ENCODE data around the gene PTPN14.

The PTPN14 gene

DNA sequence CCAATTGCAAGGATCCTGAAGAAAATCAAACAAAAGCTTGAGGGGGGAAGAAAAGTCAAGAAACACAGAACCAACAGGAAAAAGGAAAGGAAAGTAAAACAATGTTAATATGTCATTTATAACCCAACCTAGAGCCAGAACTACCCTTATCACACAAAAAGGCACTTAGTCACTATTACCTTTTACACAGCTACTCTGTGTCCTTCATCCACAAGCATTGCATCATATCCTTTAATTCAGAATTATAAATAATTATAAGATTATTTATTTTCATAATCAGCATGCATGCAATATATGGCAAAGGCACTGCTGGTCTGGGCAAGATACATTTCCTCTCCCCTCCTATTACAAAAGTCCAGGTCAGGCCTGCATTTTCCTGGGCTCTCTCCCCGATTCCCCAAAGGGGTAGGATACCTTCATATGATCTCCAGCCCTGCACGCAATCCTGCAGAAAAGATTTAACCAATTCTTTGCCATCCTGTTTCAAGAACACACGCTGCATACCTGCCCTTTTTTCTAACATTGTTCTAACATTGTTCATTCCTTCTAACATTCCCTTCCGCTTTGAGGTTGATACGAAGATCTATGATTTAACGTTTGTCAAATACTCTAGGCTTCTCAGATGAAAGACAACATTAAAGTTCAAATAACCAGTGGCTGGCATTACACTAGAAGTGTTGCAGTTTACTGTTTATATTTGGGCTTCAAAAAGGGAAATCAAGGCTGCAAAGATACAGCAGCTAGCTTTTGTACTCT lies 4.3 kb downstream of the PTPN14 start:
- DNase-seq (ENCODE audit: low read depth) = no peak
- H3K4me3 ChIP-seq (ENCODE audit: low read length) = no peak overlapping the region
- TF ChIP-seq, protein P1, sequence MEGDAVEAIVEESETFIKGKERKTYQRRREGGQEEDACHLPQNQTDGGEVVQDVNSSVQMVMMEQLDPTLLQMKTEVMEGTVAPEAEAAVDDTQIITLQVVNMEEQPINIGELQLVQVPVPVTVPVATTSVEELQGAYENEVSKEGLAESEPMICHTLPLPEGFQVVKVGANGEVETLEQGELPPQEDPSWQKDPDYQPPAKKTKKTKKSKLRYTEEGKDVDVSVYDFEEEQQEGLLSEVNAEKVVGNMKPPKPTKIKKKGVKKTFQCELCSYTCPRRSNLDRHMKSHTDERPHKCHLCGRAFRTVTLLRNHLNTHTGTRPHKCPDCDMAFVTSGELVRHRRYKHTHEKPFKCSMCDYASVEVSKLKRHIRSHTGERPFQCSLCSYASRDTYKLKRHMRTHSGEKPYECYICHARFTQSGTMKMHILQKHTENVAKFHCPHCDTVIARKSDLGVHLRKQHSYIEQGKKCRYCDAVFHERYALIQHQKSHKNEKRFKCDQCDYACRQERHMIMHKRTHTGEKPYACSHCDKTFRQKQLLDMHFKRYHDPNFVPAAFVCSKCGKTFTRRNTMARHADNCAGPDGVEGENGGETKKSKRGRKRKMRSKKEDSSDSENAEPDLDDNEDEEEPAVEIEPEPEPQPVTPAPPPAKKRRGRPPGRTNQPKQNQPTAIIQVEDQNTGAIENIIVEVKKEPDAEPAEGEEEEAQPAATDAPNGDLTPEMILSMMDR (conservative IDR thresholded peaks at IDR 0.05; ENCODE audit: low read length) = no peak

DNA sequence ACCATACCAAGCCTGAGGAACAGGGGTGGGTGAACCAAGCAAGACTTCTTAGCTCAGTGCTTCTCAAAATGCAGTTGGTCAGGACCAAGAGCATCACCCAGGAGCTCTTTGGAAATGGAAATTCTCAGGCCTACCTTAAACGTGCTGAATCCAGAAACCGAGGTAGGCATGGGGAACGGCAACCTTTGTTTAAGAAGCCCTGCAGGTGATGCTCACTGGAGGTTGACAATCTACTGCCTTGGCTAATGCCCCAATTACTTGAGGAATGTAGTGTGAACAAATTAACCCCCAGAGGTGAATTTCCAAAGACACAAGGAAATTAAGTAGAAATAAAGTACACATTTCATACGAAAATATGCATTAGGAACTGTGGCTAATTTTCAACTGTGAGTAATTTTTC lies 5.3 kb downstream of the PTPN14 start:
- TF ChIP-seq, protein P1 (conservative IDR thresholded peaks at IDR 0.05; ENCODE audit: low read length) = no peak
- H3K4me3 ChIP-seq (ENCODE audit: low read length) = no peak overlapping the region

DNA sequence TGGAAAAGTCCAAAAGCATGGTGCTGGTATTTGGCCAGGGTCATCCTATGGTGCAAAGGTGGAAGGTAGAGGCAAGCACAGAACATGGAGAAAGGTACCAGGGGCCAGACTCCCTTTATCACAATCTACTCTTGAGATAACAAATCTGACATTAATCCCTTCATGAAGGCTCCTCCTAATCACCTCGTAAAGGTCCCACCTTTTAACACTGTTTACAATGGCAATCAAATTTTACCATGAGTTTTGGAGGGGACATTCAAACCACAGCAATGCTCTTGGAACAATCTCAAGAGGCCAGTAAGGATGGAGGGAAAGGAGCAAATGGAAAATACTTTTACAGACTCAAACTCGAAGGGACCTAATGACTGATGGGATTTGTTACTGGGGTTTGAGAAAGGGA lies 6.1 kb downstream of the PTPN14 start:
- TF ChIP-seq, protein P1 (conservative IDR thresholded peaks at IDR 0.05; ENCODE audit: low read length) = no peak
- DNase-seq (ENCODE audit: low read depth) = no peak
- H3K4me3 ChIP-seq (ENCODE audit: low read length) = no peak overlapping the region

More for the DNA sequence above, 5.3 kb downstream of the PTPN14 start:
- no peak for DNase-seq (ENCODE audit: low read depth)

DNA sequence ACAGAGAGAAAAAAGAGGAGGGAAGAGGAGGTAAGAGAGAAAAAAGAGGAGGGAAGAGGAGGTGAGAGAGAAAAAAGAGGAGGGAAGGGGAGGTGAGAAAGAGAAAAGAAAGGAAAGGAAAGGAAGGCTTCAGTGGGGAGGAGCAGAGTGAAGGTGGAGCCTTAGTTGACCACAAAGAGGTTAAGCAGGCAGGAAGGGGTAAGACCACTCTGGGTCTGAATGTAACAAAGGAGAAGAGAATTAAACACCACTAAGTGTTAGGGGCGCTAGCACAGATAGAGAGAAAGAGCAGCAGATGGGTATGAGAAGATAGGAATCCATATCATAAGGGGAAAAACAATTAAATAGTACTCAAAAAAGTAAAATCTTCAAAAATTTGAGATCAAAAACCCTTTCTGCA lies 6.6 kb downstream of the PTPN14 start:
- H3K4me3 ChIP-seq (ENCODE audit: low read length) = no peak overlapping the region
- TF ChIP-seq, protein P1 (conservative IDR thresholded peaks at IDR 0.05; ENCODE audit: low read length) = no peak
- no peak for DNase-seq (ENCODE audit: low read depth)

DNA sequence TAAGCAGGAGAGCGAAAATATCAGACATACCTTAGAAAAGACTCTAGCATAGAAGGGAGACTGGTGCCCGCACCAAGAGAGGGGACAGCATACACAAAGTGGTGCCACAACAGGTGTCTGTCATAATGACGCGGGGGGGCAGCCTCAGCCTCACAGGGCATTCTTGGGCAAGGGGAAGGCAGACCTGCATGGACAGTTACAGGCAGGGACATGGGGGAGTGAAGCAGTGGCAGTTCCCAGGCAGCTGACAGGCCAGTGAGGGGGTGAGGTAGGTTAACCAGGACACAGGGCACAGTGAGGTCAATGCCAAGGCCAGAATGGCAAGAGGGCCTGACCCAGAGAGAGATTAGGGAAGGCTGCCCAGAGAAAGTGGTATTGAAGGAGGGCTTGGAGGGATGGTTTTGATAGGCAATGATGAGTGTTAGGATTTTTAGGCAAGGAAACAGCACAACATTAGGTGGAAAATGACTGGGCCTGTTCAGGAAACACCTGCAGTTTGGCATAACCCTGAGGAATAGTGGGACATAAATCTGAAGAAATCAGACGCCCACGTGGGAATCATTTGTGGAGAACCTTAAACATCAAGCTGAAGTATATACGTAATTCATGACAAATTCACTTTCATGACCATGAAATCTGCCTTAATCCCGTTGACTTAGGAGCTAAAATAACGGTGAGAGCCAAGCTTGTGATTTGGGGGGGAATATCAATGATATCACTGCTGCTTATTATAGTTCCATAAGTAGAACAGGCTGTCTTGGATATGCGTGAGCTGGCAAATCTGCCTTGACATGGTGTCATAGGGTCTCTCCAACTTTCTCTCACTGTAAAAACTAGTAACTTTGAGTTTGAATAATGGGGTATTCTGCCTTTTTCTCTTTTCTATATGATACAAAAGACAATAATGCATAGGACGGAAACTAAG lies 8.9 kb downstream of the PTPN14 start:
- no peak overlapping the region for H3K4me3 ChIP-seq (ENCODE audit: low read length)
- DNase-seq (ENCODE audit: low read depth) = no peak
- TF ChIP-seq, protein P1 (conservative IDR thresholded peaks at IDR 0.05; ENCODE audit: low read length) = no peak

DNA sequence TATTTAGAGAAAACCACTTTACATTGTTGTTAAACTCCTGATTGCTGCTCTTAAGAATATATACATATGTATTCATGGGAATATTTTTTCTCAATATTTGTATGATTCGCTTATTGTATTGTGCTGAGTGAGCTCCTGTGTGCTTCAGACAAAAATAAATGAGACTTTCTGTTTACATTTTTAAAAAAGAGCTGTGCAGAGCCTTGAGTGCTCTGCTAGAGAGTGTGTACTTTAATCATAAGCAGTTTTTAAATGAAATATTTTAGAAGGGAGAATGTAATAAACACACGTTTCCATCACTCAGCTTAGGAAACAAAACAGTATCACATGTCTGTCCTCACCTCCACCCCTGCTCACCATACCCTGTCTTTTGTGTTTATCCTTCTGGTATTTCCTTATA lies 9.7 kb downstream of the PTPN14 start:
- DNase-seq (ENCODE audit: low read depth) = no peak
- TF ChIP-seq, protein P1 (conservative IDR thresholded peaks at IDR 0.05; ENCODE audit: low read length) = no peak
- no peak overlapping the region for H3K4me3 ChIP-seq (ENCODE audit: low read length)
